HPDE6-E6E7 (cell line): ENCODE data around the gene SMIM27.

Experiments used
- DNase-seq: peaks from one replicate; pipeline ENCODE4 v3.0.0; 2011; ENCODE audit warnings: missing footprints; ENCODE audit errors: extremely low spot score

Gene SMIM27

GRCh38 chr9:32554591-32554990 lies 2.5 kb downstream of the SMIM27 start:
- no peak for DNase-seq

- no peak for DNase-seq
Measured at GRCh38 chr9:32558408-32558934, 6.3 kb downstream of the SMIM27 start.

- no peak for DNase-seq
Measured at GRCh38 chr9:32565967-32566366, 13.8 kb downstream of the SMIM27 start.

- no peak for DNase-seq
Measured at GRCh38 chr9:32566770-32567169, 14.6 kb downstream of the SMIM27 start.

- no peak for DNase-seq
Measured at GRCh38 chr9:32570262-32570661, 18.1 kb downstream of the SMIM27 start.

GRCh38 chr9:32571969-32572899 lies 20.1 kb downstream of the SMIM27 start:
- DNase-seq: peak; percentile 85

GRCh38 chr9:32572900-32573523 lies 20.9 kb downstream of the SMIM27 start, which contains the start of gene NDUFB6:
Gene NDUFB6, minus strand, starts transcription at chr9:32573159. Its CDS starts 99 bp downstream, at chr9:32573060.
- peak; percentile 83 for DNase-seq

GRCh38 chr9:32573821-32574220 lies 21.7 kb downstream of the SMIM27 start:
- no peak for DNase-seq

- no peak for DNase-seq
Measured at GRCh38 chr9:32574858-32575257, 22.7 kb downstream of the SMIM27 start.

GRCh38 chr9:32577316-32577715 lies 25.2 kb downstream of the SMIM27 start:
- no peak for DNase-seq

GRCh38 chr9:32578976-32579375 lies 26.8 kb downstream of the SMIM27 start:
- no peak for DNase-seq

- DNase-seq: no peak
Measured at GRCh38 chr9:32579706-32580331, 27.7 kb downstream of the SMIM27 start.

GRCh38 chr9:32580631-32581300 lies 28.6 kb downstream of the SMIM27 start:
- no peak for DNase-seq

GRCh38 chr9:32581512-32582143 lies 29.5 kb downstream of the SMIM27 start:
- peak; percentile 33 for DNase-seq

- DNase-seq: no peak
Measured at GRCh38 chr9:32584784-32585183, 32.7 kb downstream of the SMIM27 start.

- DNase-seq: no peak
Measured at GRCh38 chr9:32587901-32588300, 35.8 kb downstream of the SMIM27 start.

- DNase-seq: peak; percentile 38
Measured at GRCh38 chr9:32589083-32589723, 37.1 kb downstream of the SMIM27 start.

GRCh38 chr9:32590476-32590875 lies 38.3 kb downstream of the SMIM27 start:
- DNase-seq: no peak

- DNase-seq: peak; percentile 61
Measured at GRCh38 chr9:32590898-32591297, 38.8 kb downstream of the SMIM27 start.

GRCh38 chr9:32596096-32596865 lies 44.2 kb downstream of the SMIM27 start:
- no peak for DNase-seq
